Stimulated activated CD4-positive, alpha-beta T cell treated with anti-CD3 and anti-CD28 coated beads, Interleukin-4, amount 100 ng/mL, for 1 hour (primary cell): Measurements from ENCODE around the gene SYTL2.
A peak's percentile ranks its signal among the peaks of the same experiment; 100 is the strongest.

ENCODE experiments used
- DNase-seq: peaks from one replicate; pipeline ENCODE4 v3.0.0-alpha.2; 2020

The SYTL2 gene

GRCh38 chr11:85647604-85648299 is 163.2 kb downstream of the SYTL2 start, which contains the start of gene TMEM126A:
Gene TMEM126A (plus strand): TSS chr11:85647967. CDS start chr11:85650256, 2,289 bp downstream.
- DNase-seq, result peak; percentile 94

GRCh38 chr11:85647078-85647477 is 163.9 kb downstream of the SYTL2 start:
- no peak for DNase-seq
